ENCODE data around the gene MYADML2.
"Not testable (repeated sequence)": the region's sequence is repeated elsewhere in the genome, so short reads cannot be mapped to it uniquely, and the experiment has no call there.

MYADML2 gene

DNA sequence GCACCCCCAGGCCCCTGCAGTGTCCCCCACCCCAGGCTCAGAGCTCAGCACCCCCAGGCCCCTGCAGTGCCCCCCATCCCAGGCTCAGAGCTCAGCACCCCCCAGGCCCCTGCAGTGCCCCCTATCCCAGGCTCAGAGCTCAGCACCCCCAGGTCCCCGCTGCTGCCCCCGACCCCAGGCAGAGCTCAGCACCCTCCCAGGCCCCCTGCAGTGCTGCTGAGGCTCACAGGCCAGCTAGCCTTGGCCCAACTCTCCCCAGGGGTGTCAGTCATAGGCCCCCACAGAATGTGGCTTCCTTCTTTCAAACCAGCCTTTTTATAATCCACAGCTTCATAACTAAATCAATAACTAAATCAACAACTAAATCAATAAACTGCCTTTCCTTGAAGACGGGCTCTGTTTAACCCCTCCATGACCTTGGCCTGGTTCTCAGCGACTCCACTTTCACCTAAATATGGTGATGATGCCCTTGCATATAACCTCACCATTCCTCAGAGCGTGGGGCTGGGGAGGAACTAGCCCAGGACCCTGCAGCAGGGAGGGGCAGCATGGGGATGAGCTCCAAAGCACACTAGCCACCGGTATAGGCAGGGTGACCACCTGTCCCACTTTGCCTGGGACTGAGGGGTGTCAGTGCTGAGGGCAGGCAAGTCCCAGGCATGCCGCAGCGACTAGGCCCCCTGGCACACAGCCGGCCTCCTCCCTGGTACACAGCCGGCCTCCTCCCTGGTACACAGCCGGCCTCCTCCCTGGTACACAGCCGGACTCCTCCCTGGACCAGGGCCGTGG lies 8.9 kb upstream of the MYADML2 start:
- TF ChIP-seq, protein P1, sequence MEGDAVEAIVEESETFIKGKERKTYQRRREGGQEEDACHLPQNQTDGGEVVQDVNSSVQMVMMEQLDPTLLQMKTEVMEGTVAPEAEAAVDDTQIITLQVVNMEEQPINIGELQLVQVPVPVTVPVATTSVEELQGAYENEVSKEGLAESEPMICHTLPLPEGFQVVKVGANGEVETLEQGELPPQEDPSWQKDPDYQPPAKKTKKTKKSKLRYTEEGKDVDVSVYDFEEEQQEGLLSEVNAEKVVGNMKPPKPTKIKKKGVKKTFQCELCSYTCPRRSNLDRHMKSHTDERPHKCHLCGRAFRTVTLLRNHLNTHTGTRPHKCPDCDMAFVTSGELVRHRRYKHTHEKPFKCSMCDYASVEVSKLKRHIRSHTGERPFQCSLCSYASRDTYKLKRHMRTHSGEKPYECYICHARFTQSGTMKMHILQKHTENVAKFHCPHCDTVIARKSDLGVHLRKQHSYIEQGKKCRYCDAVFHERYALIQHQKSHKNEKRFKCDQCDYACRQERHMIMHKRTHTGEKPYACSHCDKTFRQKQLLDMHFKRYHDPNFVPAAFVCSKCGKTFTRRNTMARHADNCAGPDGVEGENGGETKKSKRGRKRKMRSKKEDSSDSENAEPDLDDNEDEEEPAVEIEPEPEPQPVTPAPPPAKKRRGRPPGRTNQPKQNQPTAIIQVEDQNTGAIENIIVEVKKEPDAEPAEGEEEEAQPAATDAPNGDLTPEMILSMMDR (IDR thresholded peaks at IDR 0.05; ENCODE audit: low read depth, low read length) = no peak
- DNase-seq (ENCODE audit: extremely low read depth, low read depth) = no peak

DNA sequence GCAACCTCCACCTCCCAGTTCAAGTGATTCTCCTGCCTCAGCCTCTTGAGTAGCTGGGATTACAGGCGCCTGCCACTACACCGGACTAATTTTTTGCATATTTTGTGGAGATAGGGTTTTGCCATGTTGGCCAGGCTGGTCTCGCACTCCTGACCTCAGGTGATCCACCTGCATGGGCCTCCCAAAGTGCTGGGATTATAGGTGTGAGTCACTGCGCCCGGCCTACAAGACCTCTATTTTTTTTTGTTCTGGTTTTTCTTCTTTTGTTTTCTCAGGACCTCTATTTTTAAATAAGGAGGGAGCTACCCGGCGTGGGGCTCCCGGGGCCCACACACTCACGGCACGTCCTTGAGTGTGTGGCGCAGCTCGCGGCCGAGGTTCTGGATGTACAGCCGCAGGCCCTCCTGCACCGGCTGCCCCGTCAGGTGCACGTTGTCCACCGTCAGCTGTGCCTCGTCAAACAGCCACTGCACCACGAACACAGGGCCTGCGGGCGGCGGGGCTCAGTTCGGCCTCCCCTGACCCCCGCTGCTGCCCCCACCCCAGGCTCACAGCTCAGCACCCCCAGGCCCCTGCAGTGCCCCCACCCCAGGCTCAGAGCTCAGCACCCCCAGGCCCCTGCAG lies 8.1 kb upstream of the MYADML2 start:
- TF ChIP-seq, protein P1 (IDR thresholded peaks at IDR 0.05; ENCODE audit: low read depth, low read length) = no peak
- no peak for DNase-seq (ENCODE audit: extremely low read depth, low read depth)

DNA sequence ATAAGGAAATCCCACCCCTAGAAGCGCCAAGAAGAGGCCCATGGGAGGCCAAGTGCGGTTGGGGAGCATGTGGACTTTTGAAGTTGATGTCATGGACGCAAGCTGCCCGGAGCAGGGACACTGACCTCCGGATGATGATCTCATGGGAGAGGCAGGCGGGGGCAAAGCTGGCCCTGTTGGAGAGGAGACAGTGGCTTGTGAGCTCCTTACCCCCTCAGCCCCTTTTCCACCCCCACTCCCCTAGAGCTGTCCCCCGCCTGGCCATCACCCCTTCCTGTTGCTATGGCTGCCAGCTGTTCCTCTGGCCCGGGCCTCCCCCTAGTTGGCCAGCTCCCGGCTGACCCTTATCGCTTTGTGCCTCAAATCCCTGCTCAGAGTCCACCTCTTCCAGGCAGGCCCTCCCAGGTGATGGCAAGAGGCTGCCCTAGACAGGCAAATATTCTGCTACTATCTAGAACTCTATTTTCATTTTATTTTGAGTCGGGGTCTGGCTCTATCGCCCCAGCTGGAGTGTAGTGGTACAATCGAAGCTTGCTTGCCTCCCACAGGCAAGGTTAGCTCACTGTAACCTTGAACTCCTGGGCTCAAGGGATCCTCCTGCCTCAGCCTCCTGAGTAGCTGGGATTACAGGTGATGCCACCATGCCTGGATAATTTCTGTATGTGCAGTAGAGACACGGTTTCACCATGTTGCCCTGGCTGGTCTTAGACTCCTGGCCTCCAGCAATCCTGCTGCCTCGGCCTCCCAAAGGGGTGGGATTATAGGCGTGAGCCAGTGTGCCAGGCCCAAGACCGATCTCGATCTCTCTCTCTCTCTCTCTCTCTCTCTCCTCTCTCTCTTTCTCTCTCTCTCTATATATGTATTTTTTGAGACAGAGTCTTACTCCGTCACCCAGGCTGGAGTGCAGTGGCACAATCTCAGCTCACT lies 7.4 kb upstream of the MYADML2 start:
- TF ChIP-seq, protein P1 (IDR thresholded peaks at IDR 0.05; ENCODE audit: low read depth, low read length) = no peak
- DNase-seq (ENCODE audit: extremely low read depth, low read depth) = no peak

DNA sequence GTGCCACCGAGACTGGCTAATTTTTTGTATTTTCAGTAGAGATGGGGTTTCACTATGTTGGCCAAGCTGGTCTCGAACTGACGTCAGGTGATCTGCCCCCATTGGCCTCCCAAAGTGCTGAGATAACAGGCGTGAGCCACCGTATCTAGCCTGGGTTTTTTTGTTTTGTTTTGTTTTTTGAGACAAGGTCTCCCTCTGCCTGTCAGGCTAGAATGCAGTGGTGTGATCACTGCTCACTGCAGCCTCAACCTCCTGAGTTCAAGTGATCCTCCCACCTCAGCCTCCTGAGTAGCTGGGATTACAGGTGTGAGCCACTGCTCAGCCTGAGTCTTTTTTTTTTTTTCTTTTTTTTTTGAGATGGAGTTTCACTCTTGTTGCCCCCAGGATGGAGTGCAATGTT lies 6.4 kb upstream of the MYADML2 start:
- not testable (repeated sequence) for DNase-seq (ENCODE audit: extremely low read depth, low read depth)

DNA sequence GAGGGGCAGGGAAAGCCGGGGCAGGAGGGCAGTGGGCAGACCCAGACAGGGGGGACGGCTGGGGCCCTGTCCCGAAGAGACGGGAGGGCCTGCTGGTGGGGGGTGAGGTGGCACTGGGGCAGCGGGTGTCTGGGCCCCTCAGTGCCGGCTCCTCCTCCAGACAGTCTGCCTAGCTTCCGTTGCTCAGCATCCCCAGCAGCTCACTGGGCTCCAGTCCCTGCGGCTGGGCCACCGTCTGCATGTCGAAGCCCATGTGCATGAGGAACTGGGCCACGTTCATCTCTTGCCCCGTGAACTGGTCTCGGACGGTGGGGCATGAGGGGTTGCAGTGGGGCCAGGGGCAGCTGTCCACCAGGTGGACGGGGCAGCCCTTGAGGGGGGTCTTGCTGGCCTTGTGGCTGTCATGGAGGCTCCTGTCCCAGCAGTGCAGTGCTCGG lies 5.8 kb upstream of the MYADML2 start:
- TF ChIP-seq, protein P1 (IDR thresholded peaks at IDR 0.05; ENCODE audit: low read depth, low read length) = no peak
- no peak for DNase-seq (ENCODE audit: extremely low read depth, low read depth)

DNA sequence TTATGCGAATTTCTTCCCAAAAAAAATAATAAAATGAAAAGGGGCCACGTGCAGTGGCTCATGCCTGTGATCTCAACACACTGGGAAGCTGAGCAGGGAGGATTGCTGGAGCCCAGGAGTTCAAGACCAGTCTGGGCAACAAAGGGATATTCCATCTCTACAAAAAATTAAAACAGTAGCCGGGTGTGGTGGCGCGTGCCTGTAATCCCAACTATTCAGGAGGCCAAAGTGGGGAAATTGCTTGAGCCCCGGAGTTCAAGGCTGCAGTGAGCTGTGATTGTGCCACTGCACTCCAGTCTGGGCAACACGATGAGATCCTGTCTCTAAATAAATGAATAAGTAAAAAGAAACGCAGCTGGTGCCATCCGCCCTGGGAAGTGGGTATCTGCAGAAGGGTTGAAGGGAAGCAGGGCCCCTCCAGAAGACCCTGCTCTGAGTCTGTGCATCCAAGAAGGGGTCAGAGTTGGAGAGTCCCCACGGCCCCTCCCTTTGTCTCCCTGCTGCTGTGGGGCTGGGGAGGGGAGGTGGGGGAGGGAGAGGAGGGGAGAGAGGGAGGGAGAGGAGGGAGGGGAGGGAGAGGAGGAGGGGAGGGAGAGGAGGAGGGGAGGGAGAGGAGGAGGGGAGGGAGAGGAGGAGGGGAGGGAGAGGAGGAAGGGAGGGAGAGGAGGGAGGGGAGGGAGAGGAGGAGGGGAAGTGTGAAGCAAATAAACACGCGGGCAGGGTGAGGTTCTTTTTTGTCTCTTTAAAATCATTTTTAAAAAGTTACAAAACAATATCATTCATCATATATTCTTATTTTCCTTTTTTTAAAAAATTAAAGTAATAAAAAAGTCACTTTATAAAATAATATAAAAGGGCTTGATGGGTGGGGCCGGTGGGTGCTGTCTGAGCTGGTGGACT lies 5.0 kb upstream of the MYADML2 start:
- TF ChIP-seq, protein P1 (IDR thresholded peaks at IDR 0.05; ENCODE audit: low read depth, low read length) = no peak

DNA sequence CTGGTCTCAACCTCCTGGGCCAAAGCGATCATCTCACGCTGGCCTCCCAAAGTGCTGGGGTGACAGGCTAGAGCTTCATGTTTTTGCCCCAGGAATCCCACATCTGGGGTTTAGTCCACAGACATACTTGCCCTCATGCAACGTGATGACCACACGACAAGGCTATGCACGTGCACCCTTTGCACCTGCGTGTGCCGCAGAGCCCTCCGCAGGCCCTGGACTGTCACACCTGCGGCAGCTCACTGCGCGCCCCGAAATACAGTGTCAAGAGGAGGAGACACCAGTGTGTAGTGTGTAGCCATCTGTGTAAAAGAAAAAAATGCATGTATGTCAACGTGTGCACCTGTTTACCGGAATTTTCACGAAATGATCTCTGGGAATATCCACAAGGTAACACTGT lies 3.5 kb upstream of the MYADML2 start:
- no peak for DNase-seq (ENCODE audit: extremely low read depth, low read depth)
- TF ChIP-seq, protein P1 (IDR thresholded peaks at IDR 0.05; ENCODE audit: low read depth, low read length) = no peak

More for the DNA sequence above, 5.0 kb upstream of the MYADML2 start:
- no peak for DNase-seq (ENCODE audit: extremely low read depth, low read depth)

All from AG09319 (cell line).